ENCODE data around the gene GNA14.
A peak's percentile ranks its signal among the peaks of the same experiment; 100 is the strongest.

Gene GNA14

GRCh38 chr9:77673941-77674791 lies 26.0 kb upstream of the GNA14 start:
- H3K4me1 ChIP-seq (ENCODE audit: control insufficient read depth, insufficient read depth, low read length, unreplicated experiment), result no peaks in the 10 kb centered on the region

GRCh38 chr9:77672183-77672582 lies 24.1 kb upstream of the GNA14 start:
- no peak overlapping the region for H2AFZ ChIP-seq (ENCODE audit: low read length, unreplicated experiment)
- H3K36me3 ChIP-seq (ENCODE audit: insufficient read depth, low read length), result no peaks in the 10 kb centered on the region
- no peak overlapping the region for H3K27ac ChIP-seq (ENCODE audit: low read depth, low read length)
- no peak overlapping the region for H3K4me3 ChIP-seq (ENCODE audit: low read depth, low read length)
- no peaks in the 10 kb centered on the region for H3K4me1 ChIP-seq (ENCODE audit: control insufficient read depth, insufficient read depth, low read length, unreplicated experiment)
- no peaks in the 10 kb centered on the region for H3K79me2 ChIP-seq (ENCODE audit: control insufficient read depth, insufficient read depth, low read length, unreplicated experiment)
- no peaks in the 10 kb centered on the region for H3K27me3 ChIP-seq (ENCODE audit: insufficient read depth, low read length)

More at GRCh38 chr9:77673941-77674791, 26.0 kb upstream of the GNA14 start:
- no peaks in the 10 kb centered on the region for H3K79me2 ChIP-seq (ENCODE audit: control insufficient read depth, insufficient read depth, low read length, unreplicated experiment)
- no peaks in the 10 kb centered on the region for H3K27me3 ChIP-seq (ENCODE audit: insufficient read depth, low read length)
- no peaks in the 10 kb centered on the region for H3K36me3 ChIP-seq (ENCODE audit: insufficient read depth, low read length)
- H3K27ac ChIP-seq (ENCODE audit: low read depth, low read length), result no peak overlapping the region
- H2AFZ ChIP-seq (ENCODE audit: low read length, unreplicated experiment), result no peak overlapping the region
- no peak overlapping the region for H3K4me3 ChIP-seq (ENCODE audit: low read depth, low read length)

- peaks cover 12% of the 10 kb centered on the region for H3K4me1 ChIP-seq (ENCODE audit: control insufficient read depth, insufficient read depth, low read length, unreplicated experiment)
- no peak overlapping the region for H3K4me3 ChIP-seq (ENCODE audit: low read depth, low read length)
- no peaks in the 10 kb centered on the region for H3K79me2 ChIP-seq (ENCODE audit: control insufficient read depth, insufficient read depth, low read length, unreplicated experiment)
- no peaks in the 10 kb centered on the region for H3K27me3 ChIP-seq (ENCODE audit: insufficient read depth, low read length)
- no peaks in the 10 kb centered on the region for H3K36me3 ChIP-seq (ENCODE audit: insufficient read depth, low read length)
- H3K27ac ChIP-seq (ENCODE audit: low read depth, low read length), result no peak overlapping the region
- no peak overlapping the region for H2AFZ ChIP-seq (ENCODE audit: low read length, unreplicated experiment)
Measured at GRCh38 chr9:77667151-77667550, 19.0 kb upstream of the GNA14 start.

- Histone ChIP-seq H3K36me3 (ENCODE audit: insufficient read depth, low read length) (no peaks in the 10 kb centered on the region), H3K79me2 (ENCODE audit: control insufficient read depth, insufficient read depth, low read length, unreplicated experiment) (no peaks in the 10 kb centered on the region), H3K27me3 (ENCODE audit: insufficient read depth, low read length) (no peaks in the 10 kb centered on the region), H3K4me3 (ENCODE audit: low read depth, low read length) (no peak overlapping the region; the same call in 1 of the 2 replicates), H3K27ac (ENCODE audit: low read depth, low read length) (no peak overlapping the region), H3K4me1 (ENCODE audit: control insufficient read depth, insufficient read depth, low read length, unreplicated experiment) (peaks cover 12% of the 10 kb centered on the region), H2AFZ (ENCODE audit: low read length, unreplicated experiment) (peak overlapping the region; percentile 49)
Measured at GRCh38 chr9:77663754-77664153, 15.6 kb upstream of the GNA14 start.

GRCh38 chr9:77661566-77662085 lies 13.5 kb upstream of the GNA14 start:
- no peak overlapping the region for H3K4me3 ChIP-seq (ENCODE audit: low read depth, low read length)
- no peak overlapping the region for H2AFZ ChIP-seq (ENCODE audit: low read length, unreplicated experiment)
- no peaks in the 10 kb centered on the region for H3K36me3 ChIP-seq (ENCODE audit: insufficient read depth, low read length)
- peaks cover 12% of the 10 kb centered on the region for H3K4me1 ChIP-seq (ENCODE audit: control insufficient read depth, insufficient read depth, low read length, unreplicated experiment)
- no peak overlapping the region for H3K27ac ChIP-seq (ENCODE audit: low read depth, low read length)
- H3K79me2 ChIP-seq (ENCODE audit: control insufficient read depth, insufficient read depth, low read length, unreplicated experiment), result no peaks in the 10 kb centered on the region
- no peaks in the 10 kb centered on the region for H3K27me3 ChIP-seq (ENCODE audit: insufficient read depth, low read length)

GRCh38 chr9:77659926-77660325 lies 11.8 kb upstream of the GNA14 start:
- Histone ChIP-seq H3K27ac (ENCODE audit: low read depth, low read length) (no peak overlapping the region), H3K36me3 (ENCODE audit: insufficient read depth, low read length) (no peaks in the 10 kb centered on the region), H2AFZ (ENCODE audit: low read length, unreplicated experiment) (no peak overlapping the region), H3K79me2 (ENCODE audit: control insufficient read depth, insufficient read depth, low read length, unreplicated experiment) (no peaks in the 10 kb centered on the region), H3K27me3 (ENCODE audit: insufficient read depth, low read length) (no peaks in the 10 kb centered on the region), H3K4me3 (ENCODE audit: low read depth, low read length) (no peak overlapping the region), H3K4me1 (ENCODE audit: control insufficient read depth, insufficient read depth, low read length, unreplicated experiment) (peaks cover 12% of the 10 kb centered on the region)

GRCh38 chr9:77651203-77651602 lies 3.1 kb upstream of the GNA14 start:
- peaks cover 6% of the 10 kb centered on the region for H3K4me1 ChIP-seq (ENCODE audit: control insufficient read depth, insufficient read depth, low read length, unreplicated experiment)
- H3K4me3 ChIP-seq (ENCODE audit: low read depth, low read length), result no peak overlapping the region
- peaks cover 30% of the 10 kb centered on the region for H3K27me3 ChIP-seq (ENCODE audit: insufficient read depth, low read length)
- H3K79me2 ChIP-seq (ENCODE audit: control insufficient read depth, insufficient read depth, low read length, unreplicated experiment), result no peaks in the 10 kb centered on the region
- H3K36me3 ChIP-seq (ENCODE audit: insufficient read depth, low read length), result no peaks in the 10 kb centered on the region
- no peak overlapping the region for H2AFZ ChIP-seq (ENCODE audit: low read length, unreplicated experiment)
- no peak overlapping the region for H3K27ac ChIP-seq (ENCODE audit: low read depth, low read length)

GRCh38 chr9:77649109-77649812 lies 1.1 kb upstream of the GNA14 start:
- Histone ChIP-seq H3K27ac (ENCODE audit: low read depth, low read length) (no peak overlapping the region), H2AFZ (ENCODE audit: low read length, unreplicated experiment) (peak overlapping the region; percentile 72), H3K4me1 (ENCODE audit: control insufficient read depth, insufficient read depth, low read length, unreplicated experiment) (peaks cover 6% of the 10 kb centered on the region), H3K27me3 (ENCODE audit: insufficient read depth, low read length) (peaks cover 33% of the 10 kb centered on the region), H3K79me2 (ENCODE audit: control insufficient read depth, insufficient read depth, low read length, unreplicated experiment) (no peaks in the 10 kb centered on the region), H3K4me3 (ENCODE audit: low read depth, low read length) (peak overlapping the region; percentile 80; the same call in 1 of the 2 replicates), H3K36me3 (ENCODE audit: insufficient read depth, low read length) (no peaks in the 10 kb centered on the region)

- Histone ChIP-seq H2AFZ (ENCODE audit: low read length, unreplicated experiment) (peak overlapping the region; percentile 72), H3K36me3 (ENCODE audit: insufficient read depth, low read length) (no peaks in the 10 kb centered on the region), H3K4me1 (ENCODE audit: control insufficient read depth, insufficient read depth, low read length, unreplicated experiment) (peaks cover 6% of the 10 kb centered on the region), H3K4me3 (ENCODE audit: low read depth, low read length) (peak overlapping the region; percentile 80), H3K79me2 (ENCODE audit: control insufficient read depth, insufficient read depth, low read length, unreplicated experiment) (no peaks in the 10 kb centered on the region), H3K27me3 (ENCODE audit: insufficient read depth, low read length) (peaks cover 33% of the 10 kb centered on the region), H3K27ac (ENCODE audit: low read depth, low read length) (no peak overlapping the region)
Measured at GRCh38 chr9:77647267-77648233, 572 bp downstream of the GNA14 start.

- Histone ChIP-seq H3K79me2 (ENCODE audit: control insufficient read depth, insufficient read depth, low read length, unreplicated experiment) (no peaks in the 10 kb centered on the region), H3K4me1 (ENCODE audit: control insufficient read depth, insufficient read depth, low read length, unreplicated experiment) (peaks cover 4% of the 10 kb centered on the region), H3K4me3 (ENCODE audit: low read depth, low read length) (no peak overlapping the region), H3K27ac (ENCODE audit: low read depth, low read length) (no peak overlapping the region), H2AFZ (ENCODE audit: low read length, unreplicated experiment) (no peak overlapping the region), H3K36me3 (ENCODE audit: insufficient read depth, low read length) (no peaks in the 10 kb centered on the region), H3K27me3 (ENCODE audit: insufficient read depth, low read length) (peaks cover 48% of the 10 kb centered on the region)
Measured at GRCh38 chr9:77643871-77644270, 4.3 kb downstream of the GNA14 start.
